GM18517 (cell line): ENCODE results near the gene BRD3.

Source experiments
- ATAC-seq: cut with Tn5 transposase; IDR thresholded peaks from one replicate; pipeline ENCODE4 v1.9.1; 2021; ENCODE audit warnings: mild to moderate bottlenecking, moderate library complexity; ENCODE audit not compliant: unreplicated experiment

The BRD3 gene

DNA sequence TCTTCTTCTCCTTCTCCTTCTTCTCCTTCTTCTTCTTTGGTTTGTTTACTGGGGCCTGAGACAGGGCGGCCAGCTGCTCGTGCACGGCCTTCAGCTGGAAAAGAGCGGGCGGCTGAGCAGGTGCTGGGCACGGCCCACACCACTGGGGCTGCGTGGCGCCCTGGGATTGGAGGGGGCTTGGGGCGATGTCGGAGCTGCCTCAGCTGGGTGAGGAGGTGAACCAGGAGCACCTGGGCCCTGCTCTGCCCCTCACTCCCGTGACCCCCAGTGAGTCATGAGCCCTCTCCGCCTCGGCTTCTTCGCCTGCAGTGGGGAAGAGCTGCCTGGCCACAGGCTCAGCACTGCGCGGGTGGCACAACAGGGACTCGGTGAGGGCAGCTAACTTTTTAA is 27.7 kb downstream of the BRD3 start:
- no peak for ATAC-seq

DNA sequence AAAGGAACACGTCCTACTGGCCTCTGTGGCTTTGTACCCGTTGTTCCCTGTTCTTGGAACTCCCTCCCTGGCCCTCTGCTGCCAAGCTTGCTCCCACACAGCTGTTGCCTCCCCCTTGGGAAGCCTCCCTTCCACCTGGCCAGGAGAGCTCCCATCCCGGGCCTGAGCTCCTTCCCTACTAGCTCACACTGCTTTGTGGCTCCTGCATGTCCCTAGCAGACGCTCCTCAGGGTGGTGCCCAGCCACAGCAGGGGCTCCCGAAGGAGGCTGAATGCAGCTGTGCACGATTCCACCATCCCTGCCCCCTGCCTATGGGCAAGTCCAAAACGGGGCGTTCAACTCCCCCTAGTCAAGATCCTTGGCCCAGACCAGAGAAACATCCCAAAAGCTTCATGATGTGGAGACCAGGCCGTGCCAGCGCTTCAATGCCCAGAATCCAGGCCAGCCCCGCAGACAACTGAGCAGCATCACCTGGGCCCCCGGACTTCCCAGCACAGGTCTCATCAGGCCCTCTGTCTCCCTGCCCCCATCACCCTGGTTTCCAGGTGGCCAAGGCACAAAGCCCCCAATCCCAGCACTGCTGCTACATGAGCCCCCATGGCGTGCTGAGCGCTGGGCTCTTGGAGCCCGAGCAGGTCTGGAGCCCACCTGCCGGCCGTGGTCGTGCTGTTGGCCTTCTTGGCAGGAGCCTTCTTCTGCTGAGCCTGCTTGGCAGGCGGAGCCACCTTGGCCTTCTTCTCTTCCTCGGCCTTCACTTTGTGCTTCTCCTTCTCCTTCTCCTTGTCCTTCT is 28.2 kb downstream of the BRD3 start:
- ATAC-seq, result no peak

DNA sequence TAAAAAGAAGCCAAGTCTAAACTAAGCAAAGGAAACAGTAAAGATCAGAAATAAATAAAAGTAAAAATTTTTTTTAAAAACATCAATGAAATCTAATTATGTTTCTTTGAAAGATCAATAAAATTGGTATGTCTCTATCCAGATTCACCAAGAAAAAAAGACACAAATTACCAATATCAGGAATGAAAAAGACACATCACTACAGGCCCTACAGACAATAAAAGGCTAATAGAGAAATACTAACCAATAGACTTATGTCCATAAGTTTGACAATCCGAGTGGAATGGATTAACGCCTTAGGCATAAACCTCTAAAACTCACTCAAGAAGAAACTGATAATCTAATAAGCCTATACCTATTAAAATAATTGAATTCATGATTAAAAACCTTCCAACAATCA is 30.2 kb downstream of the BRD3 start:
- ATAC-seq, result no peak

DNA sequence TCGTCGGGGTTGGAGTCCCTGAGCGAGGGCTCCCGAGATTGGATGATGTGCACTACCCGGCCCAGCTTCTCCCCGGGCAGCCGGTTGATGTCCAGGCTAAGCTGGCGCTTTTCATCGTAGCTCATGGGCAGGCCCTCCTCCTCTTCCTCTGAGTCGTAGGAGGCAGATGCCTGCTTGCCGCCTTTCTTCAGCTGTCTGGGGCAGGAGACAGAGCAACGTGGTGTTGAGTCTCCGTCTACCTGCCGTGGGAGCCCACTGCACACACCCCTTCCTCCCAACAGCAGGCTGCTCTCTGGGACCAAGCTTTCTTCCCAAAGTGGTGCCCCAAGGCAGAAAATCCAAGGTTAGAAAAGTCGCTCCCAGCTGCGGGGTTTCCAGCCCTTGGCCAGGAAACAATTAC is 31.7 kb downstream of the BRD3 start:
- ATAC-seq, result no peak

DNA sequence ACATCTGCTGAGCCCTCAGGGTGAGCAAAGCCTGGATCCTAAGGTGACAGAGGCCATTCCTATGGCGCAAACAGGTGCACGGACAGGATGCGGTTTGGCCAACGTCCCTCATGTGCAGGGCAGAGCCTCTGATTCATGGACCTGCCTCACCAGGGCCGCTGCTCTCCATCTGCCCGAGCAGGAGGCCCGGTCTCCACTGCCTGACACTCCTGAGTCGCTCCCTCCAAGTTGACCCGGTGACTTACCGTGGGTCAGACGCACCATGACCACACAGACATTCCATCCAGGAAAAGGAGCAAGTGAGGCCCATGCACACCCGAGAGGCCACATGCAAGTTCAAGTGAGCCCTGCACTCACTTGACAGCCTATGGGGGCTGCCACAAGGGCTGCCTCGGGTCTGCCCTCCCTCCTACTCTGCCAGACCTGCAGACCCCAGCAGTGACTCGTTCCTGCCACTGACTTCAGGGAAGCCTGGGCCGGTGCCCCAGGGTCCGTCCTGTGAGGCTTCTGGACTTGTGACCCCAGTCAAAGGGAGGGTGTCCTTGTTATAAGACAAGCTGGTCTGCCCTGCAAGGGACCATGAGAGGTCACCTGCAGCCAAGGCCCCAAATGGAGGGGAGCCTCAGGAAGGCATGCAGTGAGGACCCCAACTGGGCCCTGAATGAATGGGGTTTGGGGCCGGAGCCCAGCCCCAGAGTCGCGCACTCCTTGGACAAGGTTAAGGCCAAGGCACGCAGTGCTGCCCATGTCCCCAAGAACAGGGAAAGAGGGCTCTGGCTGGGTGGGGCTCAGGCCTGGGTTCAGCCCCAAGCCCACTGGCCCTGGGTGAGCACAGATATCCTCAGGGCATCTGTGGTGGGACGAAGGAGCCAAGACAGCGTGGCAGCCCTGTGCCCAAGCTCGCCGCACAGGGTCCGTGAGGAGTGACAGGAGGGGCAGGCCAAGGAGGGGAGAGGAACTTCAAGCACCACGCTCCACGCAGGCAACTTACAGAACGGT is 32.5 kb downstream of the BRD3 start:
- no peak for ATAC-seq

DNA sequence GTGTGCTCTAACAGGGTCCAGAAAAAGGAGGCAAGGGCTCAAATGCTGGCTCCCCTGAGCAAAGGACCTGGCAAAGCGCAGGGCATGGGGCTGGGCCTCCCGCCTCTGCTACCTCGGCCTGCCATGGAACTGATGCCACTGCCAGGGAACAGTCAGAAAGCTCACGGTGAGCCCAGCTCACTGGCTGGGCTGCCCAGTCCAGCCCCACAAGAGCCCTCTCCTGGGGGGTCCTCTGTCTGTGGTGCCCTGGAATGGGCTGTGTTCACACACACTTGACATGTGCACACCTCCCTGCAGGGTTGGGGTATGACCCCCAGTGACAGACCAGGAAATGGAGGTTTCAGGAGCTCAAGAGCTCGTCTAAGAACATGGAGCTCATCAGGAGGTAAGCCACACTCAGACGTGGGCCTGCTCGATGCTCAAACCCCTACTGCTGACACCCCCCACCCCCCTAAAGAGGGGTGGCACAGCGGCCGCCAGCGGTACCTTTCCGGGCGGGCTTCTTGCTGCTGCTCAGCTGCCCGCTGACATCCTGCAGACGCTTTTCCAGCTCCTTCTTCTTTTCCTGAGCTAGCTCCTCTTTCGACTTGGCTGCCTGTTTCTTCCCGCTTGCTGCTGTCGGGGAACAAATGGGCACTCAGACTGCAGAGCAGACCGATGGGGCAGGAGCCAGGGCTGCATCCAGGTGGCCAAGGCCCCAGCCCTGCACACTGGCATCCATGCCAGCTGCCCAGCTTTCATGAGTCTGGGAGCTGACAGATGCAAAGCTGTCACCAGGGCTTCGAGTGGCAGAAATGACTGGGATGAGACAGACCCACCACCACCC is 33.4 kb downstream of the BRD3 start:
- ATAC-seq, result no peak

DNA sequence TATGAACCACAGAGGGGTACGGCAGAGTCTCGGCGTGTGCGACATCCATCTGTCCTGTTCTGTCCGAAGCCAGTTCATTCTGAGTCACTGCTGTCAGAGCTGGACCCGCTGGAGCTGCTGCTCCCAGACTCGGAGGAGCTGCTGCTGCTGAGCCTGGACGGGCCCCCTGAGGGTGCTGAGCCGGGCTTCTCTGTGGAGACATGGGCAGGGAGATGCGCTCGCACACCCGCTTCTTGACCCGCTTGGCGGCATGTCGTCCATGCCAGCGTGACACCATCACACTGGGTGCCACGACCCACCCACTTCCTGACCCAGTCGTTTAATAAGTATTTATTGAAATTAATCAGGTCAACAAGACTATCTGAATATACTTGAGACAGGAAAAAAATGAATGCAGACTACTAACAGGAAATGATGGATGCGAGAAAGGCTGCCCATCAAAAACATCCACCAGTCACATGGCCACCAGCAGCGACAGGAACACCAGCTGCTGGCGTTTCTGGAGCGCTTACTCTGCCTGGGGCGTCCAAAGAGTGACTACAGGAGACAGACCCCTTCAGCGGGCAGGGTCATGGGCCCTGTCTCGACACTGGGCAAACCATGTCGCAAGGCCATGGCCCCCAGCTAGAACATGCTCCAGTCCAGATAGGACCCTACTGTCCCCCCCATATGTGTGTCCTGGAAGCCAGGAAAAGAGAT is 34.2 kb downstream of the BRD3 start:
- no peak for ATAC-seq

DNA sequence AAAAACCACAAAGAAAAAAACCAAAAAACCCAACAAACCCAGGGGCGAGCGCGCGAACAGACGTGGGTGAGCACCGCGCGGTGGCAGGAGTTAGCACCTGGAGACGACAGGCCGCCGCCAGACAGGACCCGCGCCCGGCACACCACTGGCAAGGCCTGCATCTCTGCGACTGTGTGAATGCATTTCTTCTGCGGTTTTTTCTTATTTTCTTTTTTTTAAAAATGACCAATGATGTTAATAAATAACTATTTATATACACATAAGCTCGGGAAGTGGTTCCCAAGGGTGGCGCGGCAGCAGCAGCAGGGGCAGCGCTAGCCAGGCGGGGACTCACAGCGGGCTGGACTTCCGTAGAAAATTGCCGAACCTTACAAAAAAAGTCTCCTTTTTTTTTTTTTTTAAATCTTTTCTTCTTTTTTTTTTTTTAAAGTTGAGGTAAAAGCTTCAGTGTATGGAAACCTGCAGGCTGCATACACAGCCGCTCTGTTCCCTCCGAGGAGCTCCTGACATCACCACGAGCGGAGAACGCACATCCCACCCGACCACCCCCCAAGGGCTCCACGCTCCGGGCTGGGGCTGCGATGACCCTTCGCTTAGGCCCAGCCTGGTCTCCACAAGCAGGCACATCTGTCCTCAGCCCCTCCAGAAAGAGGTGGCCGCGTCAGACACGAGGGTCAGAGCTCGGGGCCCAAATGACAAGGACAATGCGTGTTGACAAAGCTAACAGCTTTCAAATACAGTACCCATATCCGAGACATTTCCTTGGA is 35.2 kb downstream of the BRD3 start:
- no peak for ATAC-seq

DNA sequence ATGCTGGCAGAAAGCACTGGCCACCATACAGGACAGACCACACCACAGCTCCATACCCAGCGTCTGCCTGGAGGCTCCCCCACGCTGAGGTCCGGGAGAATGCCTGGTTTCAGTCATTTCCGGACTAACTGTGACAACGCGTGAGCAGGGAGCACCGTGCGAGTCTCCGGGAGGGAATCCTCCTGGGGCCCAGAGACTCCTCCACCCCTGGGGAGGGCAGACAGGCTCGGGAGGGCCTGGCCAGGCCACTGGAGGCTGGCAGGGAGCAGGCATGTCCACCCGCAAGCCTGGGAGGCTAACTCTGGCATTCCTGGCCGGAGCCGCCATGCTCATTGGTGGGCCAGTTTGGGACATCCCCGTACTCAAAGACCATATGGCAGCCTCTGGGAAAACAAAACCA is 36.0 kb downstream of the BRD3 start:
- no peak for ATAC-seq

DNA sequence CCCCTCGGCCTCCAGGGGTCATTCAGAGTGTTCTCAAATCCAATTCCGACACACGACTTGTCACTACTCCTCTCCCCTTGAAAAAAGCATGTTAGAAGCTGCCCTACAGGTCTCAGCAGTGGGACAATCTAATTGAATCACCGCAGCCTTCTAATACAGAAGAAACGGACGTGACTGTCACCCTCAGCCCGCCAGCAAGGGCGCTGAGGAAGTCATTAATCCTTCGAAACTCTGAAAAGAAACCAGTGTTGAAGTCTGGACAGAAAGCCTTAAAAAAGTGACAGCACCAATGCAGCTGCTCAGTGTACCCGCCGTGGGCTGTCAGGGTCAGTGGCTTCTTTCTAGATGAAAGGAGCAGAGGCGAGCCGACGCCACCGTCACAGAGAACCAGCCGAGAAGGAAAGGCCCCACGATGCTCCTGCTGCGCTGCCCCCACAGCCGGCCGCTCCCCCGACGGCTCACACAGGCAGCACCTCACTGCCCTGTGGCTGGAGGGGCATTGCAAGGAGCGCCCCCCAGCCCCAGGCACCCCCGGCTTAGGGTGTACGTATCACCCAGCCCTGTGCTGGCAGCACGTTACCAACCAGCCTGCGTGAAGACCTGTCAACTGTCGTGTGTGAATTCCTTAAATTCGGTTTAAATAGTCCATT is 36.9 kb downstream of the BRD3 start:
- ATAC-seq, result no peak

DNA sequence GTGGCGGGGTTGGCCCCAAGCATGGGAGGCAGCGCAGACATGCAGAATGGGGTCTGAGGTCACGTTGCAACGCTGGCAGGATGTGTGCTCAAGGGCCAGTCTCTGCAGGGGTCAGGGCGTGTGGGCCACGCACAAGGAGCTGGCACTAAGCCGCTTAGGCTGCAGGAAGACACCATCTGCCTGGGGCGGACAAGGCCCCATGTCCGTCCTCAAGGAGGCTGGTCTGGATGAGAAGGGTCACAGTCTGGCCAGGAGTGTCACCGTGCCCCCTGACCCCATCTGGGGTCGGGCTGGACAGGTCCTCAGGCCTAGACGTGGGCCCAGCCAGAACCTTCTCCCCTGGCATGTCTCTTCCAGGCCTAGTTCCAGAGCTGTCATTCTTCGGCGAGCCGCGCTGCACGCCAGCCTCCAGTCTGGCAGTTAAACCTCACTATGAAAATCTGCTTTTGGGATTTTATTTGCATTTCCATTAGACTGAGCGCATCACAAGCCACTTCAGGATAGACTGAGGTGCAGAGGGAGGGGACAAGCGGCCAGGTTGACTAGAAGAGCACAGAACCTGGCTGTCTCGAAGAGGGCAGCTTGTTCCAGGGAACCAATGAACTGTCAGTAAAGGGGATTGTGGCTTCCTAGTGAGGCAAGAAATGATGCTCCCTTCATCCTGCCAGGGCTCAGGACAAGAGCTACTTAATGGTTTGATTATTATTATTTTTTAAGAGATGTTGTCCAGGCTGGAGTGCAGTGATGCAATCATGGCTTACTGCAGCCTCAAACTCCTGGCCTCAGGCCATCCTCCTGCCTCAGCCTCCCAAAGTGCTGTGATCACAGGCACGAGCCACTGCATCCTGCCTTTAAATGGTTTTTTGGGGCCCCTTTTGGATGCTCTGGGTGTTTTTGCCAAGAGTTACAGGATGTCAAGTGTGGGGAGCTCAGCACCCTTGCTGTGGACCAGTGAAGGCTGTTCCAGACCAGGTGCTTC is 38.3 kb downstream of the BRD3 start:
- no peak for ATAC-seq

DNA sequence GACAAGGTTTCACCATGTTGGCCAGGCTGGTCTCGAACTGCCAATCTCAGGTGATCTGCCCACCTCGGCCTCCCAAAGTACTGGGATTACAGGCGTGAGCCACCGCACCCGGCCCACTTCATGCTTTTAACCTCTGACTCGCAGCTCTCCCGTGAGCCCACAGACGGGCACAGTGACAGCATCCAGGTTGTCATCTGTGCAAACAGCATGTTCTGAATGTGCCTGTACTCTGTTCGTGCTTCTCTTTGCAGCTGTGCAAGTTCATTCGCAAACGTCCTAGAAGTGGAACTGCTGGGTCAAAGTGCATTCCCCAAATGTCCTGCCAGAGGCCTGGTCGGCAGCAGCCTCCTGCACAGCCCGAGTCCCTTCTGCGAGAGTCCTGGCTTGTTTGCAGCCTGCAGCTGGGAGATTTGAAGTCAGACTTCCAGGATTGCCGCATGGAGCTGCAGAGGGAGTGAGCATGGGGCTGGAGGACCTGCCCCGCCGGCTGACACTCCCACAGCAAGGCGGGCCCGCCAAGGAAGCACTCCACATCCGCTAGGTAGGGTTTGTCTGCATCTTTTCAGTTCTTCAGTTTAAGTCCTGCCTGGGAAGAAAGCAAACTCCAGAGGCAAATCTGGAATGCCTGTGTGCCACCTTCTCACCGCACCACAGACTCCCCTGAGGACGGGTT is 39.1 kb downstream of the BRD3 start:
- no peak for ATAC-seq

DNA sequence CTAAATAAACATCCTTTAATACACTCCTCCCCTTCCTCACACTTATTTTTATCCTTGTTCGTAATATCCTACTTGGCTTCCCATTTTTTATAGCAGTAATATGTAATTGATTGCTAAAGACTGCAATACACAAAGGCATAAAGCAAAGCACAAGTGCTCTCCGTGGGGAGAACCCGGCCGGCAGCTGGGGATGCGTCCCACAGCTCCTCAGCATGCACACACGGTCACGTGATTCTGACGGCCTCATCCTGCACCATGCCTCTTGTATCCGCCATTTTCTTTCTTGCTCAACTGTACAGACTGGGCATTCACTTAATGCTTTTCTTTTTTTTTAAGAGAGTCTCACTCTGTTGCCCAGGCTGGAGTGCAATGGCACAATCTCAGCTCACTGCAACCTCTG is 39.8 kb downstream of the BRD3 start:
- ATAC-seq, result no peak

DNA sequence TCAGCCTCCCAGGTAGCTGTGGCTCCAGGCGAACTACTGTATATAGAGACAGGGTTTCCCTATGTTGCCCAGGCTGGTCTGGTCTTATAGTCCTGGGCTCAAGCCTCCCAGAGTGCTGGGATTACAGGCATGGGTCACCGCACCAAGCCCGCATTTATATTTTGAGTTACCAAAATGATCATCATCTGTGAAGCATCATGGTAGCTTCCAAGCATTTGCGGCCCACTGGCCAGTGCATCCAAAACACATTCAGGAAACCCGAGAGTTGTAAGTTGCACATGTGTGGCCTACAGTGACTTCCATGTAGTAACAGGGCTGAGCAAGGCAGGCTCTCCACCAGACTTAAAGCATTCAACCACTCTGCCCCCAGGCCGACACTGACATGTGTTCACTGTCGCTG is 40.3 kb downstream of the BRD3 start:
- ATAC-seq, result no peak

DNA sequence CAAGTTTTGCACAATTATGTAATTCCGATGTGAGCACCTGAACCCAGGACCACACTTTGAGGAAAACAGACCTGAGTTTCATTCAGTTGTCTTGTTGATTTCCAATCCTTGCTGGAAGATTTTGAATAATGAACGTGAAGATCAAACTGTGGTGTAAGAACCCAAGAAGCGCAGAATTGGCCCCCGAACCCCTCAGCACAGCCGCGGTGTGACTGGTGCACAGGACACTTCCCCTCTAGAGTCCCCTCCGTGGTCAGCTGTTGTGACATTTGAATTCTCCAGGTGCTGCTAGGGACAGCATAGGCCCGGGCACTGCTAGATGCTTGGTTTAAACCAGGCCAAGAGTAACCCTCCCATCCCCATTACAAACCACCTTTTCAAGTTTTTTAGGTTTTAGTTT is 40.8 kb downstream of the BRD3 start:
- no peak for ATAC-seq

DNA sequence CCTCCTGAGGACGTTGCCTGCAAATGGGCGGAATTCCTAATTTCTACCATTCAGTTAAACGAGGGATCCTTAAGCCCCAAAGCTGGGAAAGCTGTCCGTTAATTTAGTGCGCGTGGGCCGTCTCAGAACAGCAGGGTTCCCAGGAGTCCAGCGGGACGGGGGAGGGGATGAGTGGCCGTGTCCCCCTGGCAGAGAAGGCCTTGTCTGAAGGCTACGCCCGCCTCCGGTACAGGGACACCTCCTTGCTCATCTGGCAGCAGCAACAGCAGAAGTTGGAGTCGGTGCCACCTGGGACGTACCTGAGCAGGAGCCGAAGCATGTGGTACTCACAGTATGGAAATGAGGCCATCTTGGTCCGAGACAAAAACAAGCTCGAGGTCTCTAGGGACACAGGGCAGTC is 41.2 kb downstream of the BRD3 start:
- ATAC-seq, result no peak
